SK-N-SH (cell line): ENCODE results near the gene DLL3.

Experiments used
- FOXJ3 ChIP-seq: sonication (generic); formaldehyde crosslinking; IDR thresholded peaks from 2 replicates; pipeline ENCODE4 v1.5.1; 2020; ENCODE audit warnings: mild to moderate bottlenecking, missing genetic modification reagents
- IRF3 ChIP-seq: fragments of 150-350 bp; IDR thresholded peaks from 2 replicates; pipeline ENCODE4 v1.6.1; 2016; ENCODE audit warnings: mild to moderate bottlenecking, low read depth, low read length
- POLR2AphosphoS5 ChIP-seq: IDR thresholded peaks from 2 replicates; pipeline ENCODE4 v1.6.1; 2012; ENCODE audit warnings: low read depth, low read length

- TF ChIP-seq FOXJ3 (CRISPR knock-in tag) (no peak), POLR2AphosphoS5 (no peak), IRF3 (no peak)
These were observed 32.6 kb upstream of the DLL3 start for GRCh38 chr19:39465956-39466747.
